Lung (tissue), 12 donors: ENCODE data around the gene HOXB7. TPM values are rescaled to one million over a fixed set of nuclear protein-coding genes. Genes with fewer than 3 reads are reported as not detected.

Source experiments
- ATAC-seq: fragments of 200-7000 bp; cut with Tn5 transposase; one replicate; pipeline ENCODE4 v1.9.1; 2020; ENCODE audit warnings: moderate number of reproducible peaks; ENCODE audit not compliant: insufficient read depth, low FRiP score
- DNase-seq, 3 donors: peaks; one replicate each; pipeline ENCODE4 v3.0.0-alpha.2; 2013 to 2017
- H3K27ac ChIP-seq, 2 donors: one replicate each; pipeline ENCODE4 v1.5.1; 2013; ENCODE audit warnings: mild to moderate bottlenecking in 2 of 2, moderate library complexity in 2 of 2, control low read depth in 1 of 2, inconsistent platforms in 1 of 2, low read depth in 1 of 2, low read length in 1 of 2
- H3K27me3 ChIP-seq, 3 donors: one replicate each; pipeline ENCODE4 v1.5.1; 2013; ENCODE audit warnings: low read length in 2 of 3; ENCODE audit not compliant: control insufficient read depth in 3 of 3, insufficient read depth in 3 of 3
- H3K36me3 ChIP-seq, 4 donors: one replicate each; pipeline ENCODE4 v1.5.1; 2013; ENCODE audit warnings: low read length in 4 of 4, mild to moderate bottlenecking in 1 of 4, moderate library complexity in 1 of 4; ENCODE audit not compliant: control insufficient read depth in 4 of 4, insufficient read depth in 4 of 4
- H3K4me1 ChIP-seq, 5 donors: one replicate each; pipeline ENCODE4 v1.5.1; 2013; ENCODE audit warnings: low read length in 5 of 5, mild to moderate bottlenecking in 2 of 5, moderate library complexity in 1 of 5; ENCODE audit not compliant: control insufficient read depth in 5 of 5, insufficient read depth in 5 of 5
- H3K4me3 ChIP-seq: one replicate; pipeline ENCODE4 v1.5.1; 2013; ENCODE audit warnings: mild to moderate bottlenecking, control low read depth, moderate library complexity
- H3K9ac ChIP-seq, 2 donors: one replicate each; pipeline ENCODE4 v1.5.1; 2013; ENCODE audit warnings: low read length in 2 of 2, control low read depth in 1 of 2; ENCODE audit not compliant: insufficient read depth in 1 of 2
- H3K9me3 ChIP-seq, 4 donors: one replicate each; pipeline ENCODE4 v1.5.1; 2013; ENCODE audit warnings: low read length in 3 of 4, mild to moderate bottlenecking in 1 of 4, moderate library complexity in 1 of 4; ENCODE audit not compliant: control insufficient read depth in 4 of 4, insufficient read depth in 3 of 4
- CTCF ChIP-seq: IDR thresholded peaks from 2 replicates; pipeline ENCODE4 v1.5.1; 2012; ENCODE audit warnings: mild to moderate bottlenecking; ENCODE audit errors: control extremely low read depth, extremely low read depth
- WGBS, 2 donors: extraction: QIAGEN DNeasy Blood & Tissue Kit; methylation state at CpG; one replicate each; pipeline ENCODE4 v1.1.7; 2013; 5-methylcytosine and 5-hydroxymethylcytosine counted together
- polyA plus RNA-seq, 2 donors: library from polyadenylated mRNA; stranded (reverse); fragments of 200-250 nt; gene quantifications; one replicate each; pipeline ENCODE4 v1.2.1, GENCODE V29; 2013
- total RNA-seq, 2 donors: library from RNA; depleted of rRNA in 1 of 2; stranded (reverse); fragments of >200 nt in 1 of 2; gene quantifications; one replicate each; pipeline ENCODE4 v1.2.1, GENCODE V29; 2014 to 2021
- donor health status: control.
- donor health status: control.
- donor health status: Bipolar disorder and iron deficiency.
- donor health status: healthy.
- donor health status: DM: yes; HTN: yes; CAD: no.

Gene HOXB7
- total and polyA plus RNA-seq, 4 donors: 0.43 to 3.3 (median 2.3) TPM

DNA sequence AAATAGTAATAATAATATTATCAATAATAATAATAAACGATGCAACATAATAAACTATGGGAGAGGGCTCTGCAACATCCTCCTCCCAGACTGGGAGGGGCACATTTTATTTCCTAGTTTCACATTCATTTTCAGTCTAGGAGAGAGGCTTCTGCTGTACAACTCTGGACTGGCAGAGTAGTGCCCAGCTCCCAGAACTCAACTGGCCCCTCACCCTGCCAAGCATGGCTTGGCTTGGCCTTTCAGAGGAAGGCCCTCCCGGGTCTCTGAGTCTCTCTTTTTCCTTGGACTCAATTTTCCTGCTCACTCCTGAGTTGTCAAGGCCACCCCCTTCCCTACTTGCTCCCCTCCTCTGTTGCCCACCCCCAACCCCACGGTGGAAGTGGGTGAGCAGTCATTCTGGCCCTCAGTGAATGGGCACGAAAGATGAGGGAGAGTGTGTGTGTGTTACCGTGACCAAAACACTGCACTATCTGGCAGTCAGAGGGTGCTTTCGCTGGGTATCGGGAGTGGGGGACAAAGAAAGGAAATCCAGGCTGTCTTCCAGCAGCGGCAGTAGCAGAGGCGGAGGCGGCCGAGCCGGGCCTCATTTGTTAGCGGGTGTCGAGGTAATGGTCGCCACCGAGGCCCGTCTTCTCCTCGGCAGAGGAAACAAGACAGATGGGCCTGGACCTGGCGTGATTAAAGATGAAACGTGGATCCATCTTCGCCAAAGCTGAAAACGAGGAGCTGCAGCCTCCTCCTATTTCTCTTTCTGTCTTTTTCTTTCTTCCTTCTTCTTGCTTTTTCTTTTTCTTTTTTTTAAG lies 34.9 kb downstream of the HOXB7 start:
- H3K27me3 ChIP-seq: peaks cover 3 to 69% (median 17%) of the 10 kb centered on the region in 3 donors
- H3K9me3 ChIP-seq: no peaks in the 10 kb centered on the region
- peaks cover 0 to 29% (median 1%) of the 10 kb centered on the region in 4 donors for H3K36me3 ChIP-seq
- peaks cover 0 to 80% (median 0%) of the 10 kb centered on the region in 5 donors for H3K4me1 ChIP-seq
- peak overlapping the region; percentile 84 to 96 for H3K9ac ChIP-seq
- peak overlapping the region in 1 of 2 donors; percentile 89 for H3K27ac ChIP-seq
- WGBS, 2 donors: 25 to 41% methylated on average over 22 of the region's 22 CpGs
- H3K4me3 ChIP-seq: no peak overlapping the region
- no peak for TF ChIP-seq CTCF
- peak in 2 of 3 donors; percentile 58 to 71 for DNase-seq
- no peak for ATAC-seq

GRCh38 chr17:48575066-48575582 lies 35.7 kb downstream of the HOXB7 start:
- TF ChIP-seq CTCF: no peak
- Histone ChIP-seq H3K27ac (peak overlapping the region in 1 of 2 donors; percentile 29), H3K27me3 (peaks cover 0 to 68% (median 15%) of the 10 kb centered on the region in 3 donors), H3K4me3 (no peak overlapping the region), H3K36me3 (peaks cover 0 to 32% (median 1%) of the 10 kb centered on the region in 4 donors), H3K4me1 (peaks cover 0 to 80% (median 0%) of the 10 kb centered on the region in 5 donors), H3K9me3 (no peaks in the 10 kb centered on the region), H3K9ac (peak overlapping the region; percentile 59 to 96)
- WGBS, 2 donors: 40 to 65% methylated on average over 7 of the region's 7 CpGs
- DNase-seq (no peak), ATAC-seq (no peak)

DNA sequence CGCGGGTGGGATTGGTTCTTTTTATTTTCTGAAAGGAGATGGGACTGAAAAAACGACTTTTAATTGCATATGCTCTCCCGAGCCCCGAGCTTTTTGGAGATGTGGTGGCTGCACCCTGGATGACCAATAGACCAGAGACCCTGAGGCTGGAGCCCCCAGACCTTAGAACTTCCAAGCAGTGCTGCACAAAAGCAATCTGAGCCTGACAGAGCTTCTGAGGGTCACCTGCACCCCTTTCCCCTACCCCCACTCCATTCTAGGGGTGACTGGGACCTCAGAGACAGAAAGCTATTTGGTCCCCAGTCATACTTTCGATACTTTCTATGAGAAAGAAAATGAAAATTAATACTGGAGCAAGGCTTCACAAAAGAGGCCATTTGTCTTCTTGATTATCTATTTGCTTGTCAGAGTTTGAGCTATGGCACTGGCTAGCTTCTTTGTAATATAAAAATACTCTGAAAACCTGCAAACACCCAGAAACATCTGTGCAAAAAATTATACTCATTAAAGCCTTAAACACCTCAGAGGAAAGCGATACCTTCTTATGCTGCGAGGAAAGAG lies 36.2 kb downstream of the HOXB7 start:
- no peak overlapping the region for H3K4me3 ChIP-seq
- H3K4me1 ChIP-seq: peaks cover 0 to 82% (median 0%) of the 10 kb centered on the region in 5 donors
- H3K9me3 ChIP-seq: no peaks in the 10 kb centered on the region
- WGBS, 2 donors: 47 to 66% methylated on average over 8 of the region's 8 CpGs
- no peak for TF ChIP-seq CTCF
- DNase-seq: peak in 1 of 3 donors; percentile 67
- ATAC-seq: no peak
- peak overlapping the region; percentile 59 to 96 for H3K9ac ChIP-seq
- H3K27ac ChIP-seq: peak overlapping the region in 1 of 2 donors; percentile 46
- H3K36me3 ChIP-seq: peaks cover 0 to 32% (median 1%) of the 10 kb centered on the region in 4 donors
- peaks cover 0 to 70% (median 15%) of the 10 kb centered on the region in 3 donors for H3K27me3 ChIP-seq
